A673 (cell line): Measurements from ENCODE around the gene CD164L2.

Experiments
- EZH2 ChIP-seq: fragments of 200-600 bp; sonication (generic); IDR thresholded peaks from 2 replicates; pipeline ENCODE4 v1.6.1; 2017; ENCODE audit warnings: borderline replicate concordance, low read depth, mild to moderate bottlenecking, mixed read lengths, antibody characterized with exemption, low read length; ENCODE audit not compliant: poor library complexity, severe bottlenecking
- TF ChIP-seq, protein P1 (sequence below): fragments of 300-800, 200-600 bp; sonication (generic); conservative IDR thresholded peaks from 2 replicates; pipeline ENCODE4 v1.5.1; 2017; ENCODE audit warnings: low read depth, mild to moderate bottlenecking, antibody characterized with exemption, low read length, moderate library complexity, mixed read lengths

DNA sequence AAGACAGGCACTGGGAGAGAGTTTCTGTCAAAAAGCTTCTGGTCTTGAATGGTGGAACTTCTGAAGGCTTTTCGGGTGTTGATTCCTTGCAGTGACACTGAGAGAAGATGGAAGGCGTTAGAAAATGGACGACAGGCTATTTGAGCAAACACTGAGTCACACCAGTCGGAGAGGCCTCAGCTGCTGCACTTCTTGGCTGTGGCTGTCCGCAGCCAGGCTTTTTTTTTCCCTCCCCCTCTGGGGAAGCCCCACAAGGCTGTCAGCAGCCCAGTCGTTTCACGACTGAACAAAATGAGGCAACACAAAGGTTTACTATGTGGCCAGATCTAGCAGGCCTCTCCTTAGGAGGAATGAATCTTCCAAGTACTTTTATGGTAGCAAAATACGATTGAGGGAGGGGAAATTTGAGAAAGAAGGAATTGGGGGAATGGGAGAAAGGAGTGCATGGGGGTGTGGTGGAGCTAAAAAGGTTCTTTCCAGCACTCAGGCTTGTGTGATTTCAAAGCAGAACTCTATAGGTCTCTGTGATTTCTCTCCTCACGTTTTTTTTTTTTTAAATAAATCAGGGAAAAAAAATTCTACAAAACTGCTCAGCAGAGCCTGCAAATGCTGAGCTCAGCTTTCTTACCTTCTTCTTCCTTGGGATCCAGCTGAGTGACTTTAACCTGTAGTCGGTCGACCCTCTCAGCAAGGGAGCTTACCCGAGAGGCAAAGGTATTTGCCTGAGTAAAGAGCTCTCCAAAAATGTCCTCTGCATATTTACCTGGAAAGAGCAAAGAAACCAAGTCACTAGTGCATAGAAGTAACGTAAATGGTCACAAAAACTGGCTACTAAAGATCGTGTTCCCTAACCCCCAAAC lies 35.4 kb upstream of the CD164L2 start:
- no peak for TF ChIP-seq EZH2
- TF ChIP-seq, protein P1, sequence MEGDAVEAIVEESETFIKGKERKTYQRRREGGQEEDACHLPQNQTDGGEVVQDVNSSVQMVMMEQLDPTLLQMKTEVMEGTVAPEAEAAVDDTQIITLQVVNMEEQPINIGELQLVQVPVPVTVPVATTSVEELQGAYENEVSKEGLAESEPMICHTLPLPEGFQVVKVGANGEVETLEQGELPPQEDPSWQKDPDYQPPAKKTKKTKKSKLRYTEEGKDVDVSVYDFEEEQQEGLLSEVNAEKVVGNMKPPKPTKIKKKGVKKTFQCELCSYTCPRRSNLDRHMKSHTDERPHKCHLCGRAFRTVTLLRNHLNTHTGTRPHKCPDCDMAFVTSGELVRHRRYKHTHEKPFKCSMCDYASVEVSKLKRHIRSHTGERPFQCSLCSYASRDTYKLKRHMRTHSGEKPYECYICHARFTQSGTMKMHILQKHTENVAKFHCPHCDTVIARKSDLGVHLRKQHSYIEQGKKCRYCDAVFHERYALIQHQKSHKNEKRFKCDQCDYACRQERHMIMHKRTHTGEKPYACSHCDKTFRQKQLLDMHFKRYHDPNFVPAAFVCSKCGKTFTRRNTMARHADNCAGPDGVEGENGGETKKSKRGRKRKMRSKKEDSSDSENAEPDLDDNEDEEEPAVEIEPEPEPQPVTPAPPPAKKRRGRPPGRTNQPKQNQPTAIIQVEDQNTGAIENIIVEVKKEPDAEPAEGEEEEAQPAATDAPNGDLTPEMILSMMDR, result no peak
